ENCODE results near the gene ISG15. TPM values are rescaled to one million over a fixed set of nuclear protein-coding genes. Genes with fewer than 3 reads are reported as not detected.

The ISG15 gene
- total RNA-seq, 2 experiments from 2014 or later: 30.5 to 51.7 TPM

- DNase-seq: peak; percentile 53
- Mint-ChIP-seq H3K4me1 (peaks cover 16% of the 10 kb centered on the region), H3K9me3 (ENCODE audit: low read depth) (no peaks in the 10 kb centered on the region), H3K27ac (no peak overlapping the region), H3K4me3 (peak overlapping the region; percentile 46), H3K36me3 (ENCODE audit: low read depth) (no peaks in the 10 kb centered on the region), H3K27me3 (peaks cover 28% of the 10 kb centered on the region)
- ChIA-PET CTCF (interaction anchor here (1.3 kb wide), 1 partner anchor 216 kb away, joined by 5 read pairs; no protein-coding TSS in a partner anchor), POLR2A (no interaction called here)
- intact Hi-C loops (cut with DNase I, micrococcal nuclease): loop anchor here in 1 of 2 experiments (10.0 kb wide), 2 partner anchors 50 to 270 kb away; partner anchors contain the start of genes ACAP3, PERM1 and PUSL1
- ATAC-seq: no peak
These were observed 21.1 kb downstream of the ISG15 start for GRCh38 chr1:1034439-1034781.

- H3K36me3 Mint-ChIP-seq (ENCODE audit: low read depth): no peaks in the 10 kb centered on the region
- intact Hi-C loops (cut with DNase I, micrococcal nuclease): loop anchor here in 1 of 2 experiments (10.0 kb wide), 2 partner anchors 51 to 269 kb away; partner anchors contain the start of genes ACAP3, PERM1 and PUSL1
- CTCF ChIA-PET: no interaction called here
- H3K27ac Mint-ChIP-seq: no peak overlapping the region
- ATAC-seq (no peak), DNase-seq (no peak)
- peaks cover 21% of the 10 kb centered on the region for H3K4me1 Mint-ChIP-seq
- H3K4me3 Mint-ChIP-seq: no peak overlapping the region
- POLR2A ChIA-PET: no interaction called here
- H3K27me3 Mint-ChIP-seq: peaks cover 31% of the 10 kb centered on the region
- no peaks in the 10 kb centered on the region for H3K9me3 Mint-ChIP-seq (ENCODE audit: low read depth)
These were observed 22.1 kb downstream of the ISG15 start for GRCh38 chr1:1035291-1035943.

GRCh38 chr1:1037366-1038327 lies 24.4 kb downstream of the ISG15 start:
- DNase-seq (no peak), ATAC-seq (no peak)
- intact Hi-C loops (cut with DNase I, micrococcal nuclease): loop anchor here in 1 of 2 experiments (2.0 to 10.0 kb wide), 3 partner anchors 15 to 267 kb away; partner anchors contain the start of genes ACAP3, PERM1 and PUSL1
- no peak overlapping the region for H3K27ac Mint-ChIP-seq
- ChIA-PET CTCF (interaction anchor here (0.7 kb wide), 1 partner anchor 19 kb away, joined by 4 read pairs; no protein-coding TSS in a partner anchor), POLR2A (no interaction called here)
- no peak overlapping the region for H3K4me3 Mint-ChIP-seq
- no peaks in the 10 kb centered on the region for H3K36me3 Mint-ChIP-seq (ENCODE audit: low read depth)
- H3K9me3 Mint-ChIP-seq (ENCODE audit: low read depth): no peaks in the 10 kb centered on the region
- H3K27me3 Mint-ChIP-seq: peaks cover 23% of the 10 kb centered on the region
- peaks cover 16% of the 10 kb centered on the region for H3K4me1 Mint-ChIP-seq

DNA sequence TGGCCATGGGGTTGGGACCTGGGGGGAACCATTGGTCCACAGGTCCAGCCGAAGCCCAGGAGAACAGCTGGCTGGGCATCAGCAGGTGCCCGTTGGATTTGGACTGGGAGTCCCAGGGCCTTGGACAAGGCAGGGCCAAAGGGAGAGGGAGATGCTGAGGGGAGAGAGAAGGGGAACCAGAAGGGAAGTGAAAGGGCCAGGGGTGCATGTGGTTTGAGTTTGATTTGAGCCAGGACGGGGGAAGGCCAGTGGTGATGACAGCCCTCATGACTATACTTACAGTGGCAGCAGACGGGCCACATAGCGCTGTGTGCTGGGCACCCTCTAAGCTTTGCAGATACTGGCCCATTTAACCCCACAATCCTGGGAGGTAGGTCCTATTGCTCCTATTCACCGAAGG lies 25.4 kb downstream of the ISG15 start:
- Mint-ChIP-seq H3K27ac (no peak overlapping the region), H3K27me3 (peaks cover 22% of the 10 kb centered on the region), H3K36me3 (ENCODE audit: low read depth) (no peaks in the 10 kb centered on the region), H3K9me3 (ENCODE audit: low read depth) (no peaks in the 10 kb centered on the region), H3K4me3 (no peak overlapping the region), H3K4me1 (peaks cover 15% of the 10 kb centered on the region)
- ATAC-seq (no peak), DNase-seq (no peak)
- CTCF ChIA-PET: no interaction called here
- intact Hi-C loops (cut with DNase I, micrococcal nuclease): loop anchor here in 1 of 2 experiments (10.0 kb wide), 2 partner anchors 54 to 266 kb away; partner anchors contain the start of genes ACAP3, PERM1 and PUSL1
- POLR2A ChIA-PET: no interaction called here

DNA sequence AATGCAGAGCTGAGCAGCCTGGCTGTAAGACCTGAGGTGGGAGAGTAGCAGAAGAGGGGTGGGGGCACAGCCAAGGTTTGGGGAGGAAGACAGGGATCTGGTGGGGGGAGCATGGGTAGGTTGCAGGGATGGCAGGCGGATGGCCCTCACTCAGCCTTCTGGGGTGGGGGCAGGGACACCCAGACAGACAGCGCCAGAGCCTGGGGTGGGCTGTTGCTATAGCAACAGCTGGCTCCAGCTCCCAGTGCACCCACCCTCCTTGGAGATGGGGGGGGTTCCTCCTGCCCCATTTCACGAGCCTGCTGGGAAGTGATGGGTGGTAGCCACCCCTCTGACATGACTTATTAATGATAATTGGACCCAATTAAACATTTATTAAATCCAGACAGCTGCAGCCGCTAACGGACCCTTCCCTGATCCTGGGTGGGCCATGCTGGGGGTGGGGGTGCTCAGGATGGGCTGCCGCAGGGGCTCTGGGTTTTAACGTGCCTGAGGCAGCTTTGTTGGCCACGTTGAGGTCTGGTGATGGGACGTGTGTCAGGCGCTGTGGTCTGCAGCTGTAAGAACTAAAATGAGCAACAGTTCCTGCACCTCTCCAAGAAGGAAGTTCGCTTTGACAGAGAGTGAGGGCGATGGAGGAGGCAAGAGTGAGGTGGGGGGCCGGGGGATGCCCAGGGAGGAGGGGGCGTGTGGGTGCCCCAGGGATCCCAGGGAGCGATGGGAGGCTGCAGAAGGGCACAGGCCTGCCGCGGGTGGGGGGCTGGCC lies 26.0 kb downstream of the ISG15 start:
- ATAC-seq: peak; percentile 26

GRCh38 chr1:1040004-1040991 lies 27.0 kb downstream of the ISG15 start:
- H3K27me3 Mint-ChIP-seq: peaks cover 22% of the 10 kb centered on the region
- intact Hi-C loops (cut with DNase I, micrococcal nuclease): loop anchor here (1.0 to 5.0 kb wide), 7 partner anchors 19 to 852 kb away; partner anchors contain the start of genes C1orf159 (in 1 of the 2) and GNB1 (in 1 of the 2)
- DNase-seq: peak; percentile 93
- H3K4me3 Mint-ChIP-seq: peak overlapping the region; percentile 35
- ChIA-PET POLR2A (no interaction called here), CTCF (interaction anchor here (0.6 to 1.6 kb wide), 4 partner anchors 21 to 334 kb away, joined by 3 to 7 read pairs (median 3); no protein-coding TSS in a partner anchor)
- peaks cover 15% of the 10 kb centered on the region for H3K4me1 Mint-ChIP-seq
- H3K27ac Mint-ChIP-seq: no peak overlapping the region
- H3K9me3 Mint-ChIP-seq (ENCODE audit: low read depth): no peaks in the 10 kb centered on the region
- peaks cover 2% of the 10 kb centered on the region for H3K36me3 Mint-ChIP-seq (ENCODE audit: low read depth)
- ATAC-seq: peak; percentile 87

More for the DNA sequence above, 26.0 kb downstream of the ISG15 start:
- Mint-ChIP-seq H3K4me1 (peaks cover 15% of the 10 kb centered on the region), H3K27me3 (peaks cover 22% of the 10 kb centered on the region), H3K9me3 (ENCODE audit: low read depth) (no peaks in the 10 kb centered on the region), H3K36me3 (ENCODE audit: low read depth) (no peaks in the 10 kb centered on the region), H3K27ac (no peak overlapping the region), H3K4me3 (peak overlapping the region; percentile 35)
- DNase-seq: peak; percentile 54
- intact Hi-C loops (cut with DNase I, micrococcal nuclease): loop anchor here in 1 of 2 experiments (10.0 kb wide), 2 partner anchors 55 to 265 kb away; partner anchors contain the start of genes ACAP3, PERM1 and PUSL1
- CTCF ChIA-PET: interaction anchor here (0.6 to 1.6 kb wide), 2 partner anchors 25 to 211 kb away, joined by 3 to 7 read pairs; no protein-coding TSS in a partner anchor
- POLR2A ChIA-PET: interaction anchor here (0.6 kb wide), 1 partner anchor 58 kb away, joined by 4 read pairs; no protein-coding TSS in a partner anchor

DNA sequence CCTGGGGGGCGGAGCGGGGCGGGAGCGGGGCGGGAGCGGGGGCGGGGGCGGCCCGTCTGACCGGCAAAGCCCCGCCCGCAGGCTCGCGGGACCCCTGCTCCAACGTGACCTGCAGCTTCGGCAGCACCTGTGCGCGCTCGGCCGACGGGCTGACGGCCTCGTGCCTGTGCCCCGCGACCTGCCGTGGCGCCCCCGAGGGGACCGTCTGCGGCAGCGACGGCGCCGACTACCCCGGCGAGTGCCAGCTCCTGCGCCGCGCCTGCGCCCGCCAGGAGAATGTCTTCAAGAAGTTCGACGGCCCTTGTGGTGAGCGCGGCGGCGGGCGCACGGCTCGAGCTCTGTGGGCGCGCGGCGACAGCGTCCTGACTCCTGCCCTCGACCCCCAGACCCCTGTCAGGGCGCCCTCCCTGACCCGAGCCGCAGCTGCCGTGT lies 27.8 kb downstream of the ISG15 start:
- Mint-ChIP-seq H3K4me3 (no peak overlapping the region), H3K9me3 (ENCODE audit: low read depth) (no peaks in the 10 kb centered on the region), H3K36me3 (ENCODE audit: low read depth) (peaks cover 2% of the 10 kb centered on the region), H3K4me1 (peaks cover 15% of the 10 kb centered on the region), H3K27ac (no peak overlapping the region), H3K27me3 (peaks cover 18% of the 10 kb centered on the region)
- POLR2A ChIA-PET: no interaction called here
- DNase-seq (no peak), ATAC-seq (peak; percentile 15)
- CTCF ChIA-PET: interaction anchor here (0.7 kb wide), 2 partner anchors 22 to 333 kb away, joined by 3 read pairs; no protein-coding TSS in a partner anchor
- intact Hi-C loops (cut with DNase I, micrococcal nuclease): loop anchor here (2.0 to 5.0 kb wide), 2 partner anchors 18 to 851 kb away; partner anchors contain the start of gene GNB1 (in 1 of the 2)

GRCh38 chr1:1041873-1042272 lies 28.6 kb downstream of the ISG15 start:
- ChIA-PET POLR2A (no interaction called here), CTCF (no interaction called here)
- peaks cover 15% of the 10 kb centered on the region for H3K4me1 Mint-ChIP-seq
- peaks cover 16% of the 10 kb centered on the region for H3K27me3 Mint-ChIP-seq
- no peaks in the 10 kb centered on the region for H3K9me3 Mint-ChIP-seq (ENCODE audit: low read depth)
- H3K36me3 Mint-ChIP-seq (ENCODE audit: low read depth): peaks cover 2% of the 10 kb centered on the region
- intact Hi-C loops (cut with DNase I, micrococcal nuclease): loop anchor here (2.0 to 5.0 kb wide), 2 partner anchors 17 to 850 kb away; partner anchors contain the start of gene GNB1 (in 1 of the 2)
- H3K27ac Mint-ChIP-seq: no peak overlapping the region
- ATAC-seq: no peak
- DNase-seq: no peak
- H3K4me3 Mint-ChIP-seq: no peak overlapping the region

DNA sequence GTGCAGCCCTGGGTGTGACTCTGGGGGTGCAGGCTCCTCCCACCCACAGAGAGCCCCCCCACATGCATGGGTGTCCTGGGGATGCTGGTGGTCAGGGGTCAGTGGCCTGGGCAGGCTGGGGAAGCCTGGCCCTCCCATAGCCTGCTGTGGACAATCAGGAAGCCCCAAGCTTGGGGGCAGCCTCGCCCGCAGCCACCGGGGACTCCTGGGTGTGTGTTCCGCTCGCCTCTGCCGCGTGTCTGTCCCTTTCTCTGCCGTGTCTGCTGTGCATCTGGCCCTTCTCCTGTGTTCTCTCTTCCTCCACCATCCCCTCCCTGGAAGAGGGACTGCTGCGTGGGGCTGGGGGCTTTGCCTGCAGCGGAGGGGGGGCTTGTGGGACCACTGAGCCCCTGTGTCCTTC lies 29.5 kb downstream of the ISG15 start:
- no peaks in the 10 kb centered on the region for H3K9me3 Mint-ChIP-seq (ENCODE audit: low read depth)
- H3K27me3 Mint-ChIP-seq: peaks cover 14% of the 10 kb centered on the region
- POLR2A ChIA-PET: no interaction called here
- CTCF ChIA-PET: no interaction called here
- DNase-seq (no peak), ATAC-seq (no peak)
- H3K36me3 Mint-ChIP-seq (ENCODE audit: low read depth): peaks cover 2% of the 10 kb centered on the region
- H3K4me3 Mint-ChIP-seq: no peak overlapping the region
- no peak overlapping the region for H3K27ac Mint-ChIP-seq
- intact Hi-C loops (cut with DNase I, micrococcal nuclease): loop anchor here in 1 of 2 experiments (5.0 kb wide), 1 partner anchor 849 kb away; the partner anchor contains the start of gene GNB1
- peaks cover 15% of the 10 kb centered on the region for H3K4me1 Mint-ChIP-seq

DNA sequence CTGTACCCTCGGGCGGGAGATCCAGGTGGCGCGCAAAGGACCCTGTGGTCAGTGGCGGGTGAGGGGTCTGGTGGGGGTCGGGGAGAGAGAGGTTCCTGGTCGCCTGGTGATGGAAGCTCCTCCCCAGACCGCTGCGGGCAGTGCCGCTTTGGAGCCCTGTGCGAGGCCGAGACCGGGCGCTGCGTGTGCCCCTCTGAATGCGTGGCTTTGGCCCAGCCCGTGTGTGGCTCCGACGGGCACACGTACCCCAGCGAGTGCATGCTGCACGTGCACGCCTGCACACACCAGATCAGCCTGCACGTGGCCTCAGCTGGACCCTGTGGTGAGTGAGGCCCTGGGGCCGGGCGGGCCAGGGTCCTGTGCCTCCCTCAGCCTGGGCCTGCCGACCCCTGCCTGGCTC lies 30.1 kb downstream of the ISG15 start:
- peaks cover 2% of the 10 kb centered on the region for H3K36me3 Mint-ChIP-seq (ENCODE audit: low read depth)
- CTCF ChIA-PET: no interaction called here
- ATAC-seq (no peak), DNase-seq (no peak)
- H3K27ac Mint-ChIP-seq: no peak overlapping the region
- no peak overlapping the region for H3K4me3 Mint-ChIP-seq
- H3K9me3 Mint-ChIP-seq (ENCODE audit: low read depth): no peaks in the 10 kb centered on the region
- intact Hi-C loops (cut with DNase I, micrococcal nuclease): loop anchor here in 1 of 2 experiments (5.0 kb wide), 1 partner anchor 849 kb away; the partner anchor contains the start of gene GNB1
- H3K4me1 Mint-ChIP-seq: peaks cover 14% of the 10 kb centered on the region
- H3K27me3 Mint-ChIP-seq: peaks cover 12% of the 10 kb centered on the region
- POLR2A ChIA-PET: no interaction called here

Measured in activated CD4-positive, alpha-beta T cell treated with anti-CD3 and anti-CD28 coated beads for 36 hours (primary cell).